Heart right ventricle (tissue), 16 donors: ENCODE data around the gene OLFM3. TPM values are rescaled to one million over a fixed set of nuclear protein-coding genes. Genes with fewer than 3 reads are reported as not detected.

Source experiments
- ATAC-seq, 8 donors: fragments of 200-7000 bp; cut with Tn5 transposase; one replicate each; pipeline ENCODE4 v1.9.1; 2020; ENCODE audit warnings: mild to moderate bottlenecking in 8 of 8, moderate library complexity in 8 of 8, moderate number of reproducible peaks in 1 of 8
- DNase-seq, 2 donors: peaks; one replicate each; pipeline ENCODE4 v3.0.0-alpha.2; 2020
- H3K27ac ChIP-seq, 10 donors: fragments of 200-600 bp; sonication (generic) in 2 of 10; one replicate each; pipeline versions ENCODE4 v1.5.0 to v1.8.0; 2020 to 2022; ENCODE audit warnings: mild to moderate bottlenecking in 3 of 10
- H3K27me3 ChIP-seq, 7 donors: fragments of 200-600 bp; one replicate each; pipeline ENCODE4 v1.8.0; 2021 to 2022; ENCODE audit warnings: mild to moderate bottlenecking in 2 of 7
- H3K36me3 ChIP-seq, 9 donors: fragments of 200-600 bp; sonication (generic) in 1 of 9; one replicate each; pipeline versions ENCODE4 v1.5.0 to v1.8.0; 2020 to 2022; ENCODE audit warnings: mild to moderate bottlenecking in 2 of 9
- H3K4me1 ChIP-seq, 9 donors: fragments of 200-600 bp; sonication (generic) in 1 of 9; one replicate each; pipeline versions ENCODE4 v1.5.0 to v1.8.0; 2020 to 2022; ENCODE audit warnings: mild to moderate bottlenecking in 4 of 9
- H3K4me3 ChIP-seq, 10 donors: fragments of 200-600 bp; sonication (generic) in 2 of 10; one replicate each; pipeline versions ENCODE4 v1.5.0 to v1.8.0; 2020 to 2022; ENCODE audit warnings: mild to moderate bottlenecking in 7 of 10, moderate library complexity in 2 of 10
- H3K9me3 ChIP-seq, 11 donors: fragments of 200-600 bp in 10 of 11; sonication (generic) in 2 of 11; one replicate each; pipeline versions ENCODE4 v1.5.0 to v1.8.0; 2013 to 2022; ENCODE audit warnings: mild to moderate bottlenecking in 2 of 11, control low read depth in 1 of 11, moderate library complexity in 1 of 11
- WGBS, 2 donors: extraction: QIAGEN DNeasy Blood & Tissue Kit; methylation state at CpG; one replicate each; pipeline ENCODE4 v1.1.7; 2013; ENCODE audit warnings: inconsistent platforms in 1 of 2; 5-methylcytosine and 5-hydroxymethylcytosine counted together
- intact Hi-C, 10 donors: fragments of 100-400 bp; cut with DNase I; formaldehyde crosslinking; loops; one replicate each; pipeline versions ENCODE4 v1.11.1 to v1.14.2; 2022
- polyA plus RNA-seq, 2 donors: library from polyadenylated mRNA; stranded (reverse); fragments of 200-250 nt; gene quantifications; one replicate each; pipeline ENCODE4 v1.2.3, GENCODE V29; 2013
- total RNA-seq, 10 donors: library from RNA; stranded (reverse); fragmentation: NEBNext Ultra II Directional in 3 of 10; extraction: Animal tissue kit (Norgen Biotek cat#: 25700) in 3 of 10; gene quantifications; one replicate each; pipeline versions ENCODE4 v1.2.1 to v1.2.4, GENCODE V29; 2021 to 2023
- TF ChIP-seq, protein P1 (sequence below), 9 donors: fragments of 200-600 bp; sonication (generic) in 2 of 9; IDR thresholded peaks; one replicate each; pipeline versions ENCODE4 v1.5.0 to v1.8.0; 2021 to 2022; ENCODE audit warnings: antibody characterized with exemption in 9 of 9, mild to moderate bottlenecking in 5 of 9, moderate library complexity in 1 of 9
- donor health status: Arrhythmogenic right ventricular cardiomyopathy.
- donor health status: ischemic (EF 13 %, LVEDD 7.1; RV severe dilation, severe dysfunction).
- donor health status: healthy with polysubstance abuse.
- donor health status: DM: no; HTN: yes; CAD: no.
- donor health status: DM: no; HTN: no; CAD: no.
- donor health status: ischemic (EF 25% LVEDD 6.9; RV normal size, moderate dysfunction).
- donor health status: ischemic (EF 25% LVEDD 5.7; RV mildly dilated, moderate dysfunction).
- donor health status: healthy.
- donor health status: DM: yes; HTN: yes; CAD: no.
- donor health status: Ischemic cardiomyopathy.
- donor health status: ischemic (EF 35%, LVEDD 5.7; RV mildly dilated, moderate dysfunction).
- donor health status: nonischemic (EF 11% LVEDD 7.7; RV severe dilation, severe dysfunction).
- donor health status: DM: yes; HTN: yes; CAD: no.
- donor health status: PGD.
- donor health status: ischemic (EF 29% LVEDD 5.4; RV normal size, mild dysfunction).
- donor health status: nonischemic (EF 23%, LVEDD 6.1; RV moderate dilation, normal function).

The OLFM3 gene
- total and polyA plus RNA-seq, 12 donors = 0.12 TPM; not detected in 11

DNA sequence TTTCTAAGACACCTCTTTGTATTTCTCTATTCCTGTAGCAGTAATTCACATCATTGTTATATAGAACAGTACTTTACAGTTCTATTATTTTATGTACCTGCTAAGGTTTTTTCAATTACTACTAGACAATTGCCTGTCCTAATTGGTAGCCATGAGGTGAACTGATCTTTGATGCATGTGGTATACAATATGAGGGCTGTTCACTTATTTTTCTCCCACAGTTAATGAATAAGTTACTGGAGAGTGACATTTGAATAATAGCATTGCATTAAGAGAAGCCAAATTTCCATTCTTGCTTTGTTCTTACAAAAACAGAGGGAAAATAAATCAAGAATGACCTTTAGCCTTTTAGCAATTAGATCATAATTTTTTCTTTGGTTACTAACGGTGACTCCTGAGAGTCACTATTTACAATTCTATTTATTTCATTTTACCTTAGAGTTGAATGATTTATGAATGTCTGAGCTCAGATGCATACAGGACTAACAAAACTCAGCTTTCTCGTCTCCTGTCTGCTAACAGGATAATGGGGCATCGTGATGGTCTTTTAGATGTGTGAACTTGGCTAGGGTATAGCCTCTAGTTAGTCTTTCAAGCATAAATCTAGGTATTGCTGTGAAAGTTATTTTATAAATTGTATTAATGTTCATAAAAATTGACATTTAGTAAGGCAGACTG lies 54.1 kb downstream of the OLFM3 start:
- H3K36me3 ChIP-seq = no peaks in the 10 kb centered on the region
- no peaks in the 10 kb centered on the region for H3K27me3 ChIP-seq
- no peaks in the 10 kb centered on the region for H3K9me3 ChIP-seq
- intact Hi-C loops = no loop called here
- WGBS, 2 donors = 66 to 79% methylated on average over 3 of the region's 3 CpGs
- H3K4me3 ChIP-seq = no peak overlapping the region
- no peak overlapping the region for H3K27ac ChIP-seq
- TF ChIP-seq, protein P1, sequence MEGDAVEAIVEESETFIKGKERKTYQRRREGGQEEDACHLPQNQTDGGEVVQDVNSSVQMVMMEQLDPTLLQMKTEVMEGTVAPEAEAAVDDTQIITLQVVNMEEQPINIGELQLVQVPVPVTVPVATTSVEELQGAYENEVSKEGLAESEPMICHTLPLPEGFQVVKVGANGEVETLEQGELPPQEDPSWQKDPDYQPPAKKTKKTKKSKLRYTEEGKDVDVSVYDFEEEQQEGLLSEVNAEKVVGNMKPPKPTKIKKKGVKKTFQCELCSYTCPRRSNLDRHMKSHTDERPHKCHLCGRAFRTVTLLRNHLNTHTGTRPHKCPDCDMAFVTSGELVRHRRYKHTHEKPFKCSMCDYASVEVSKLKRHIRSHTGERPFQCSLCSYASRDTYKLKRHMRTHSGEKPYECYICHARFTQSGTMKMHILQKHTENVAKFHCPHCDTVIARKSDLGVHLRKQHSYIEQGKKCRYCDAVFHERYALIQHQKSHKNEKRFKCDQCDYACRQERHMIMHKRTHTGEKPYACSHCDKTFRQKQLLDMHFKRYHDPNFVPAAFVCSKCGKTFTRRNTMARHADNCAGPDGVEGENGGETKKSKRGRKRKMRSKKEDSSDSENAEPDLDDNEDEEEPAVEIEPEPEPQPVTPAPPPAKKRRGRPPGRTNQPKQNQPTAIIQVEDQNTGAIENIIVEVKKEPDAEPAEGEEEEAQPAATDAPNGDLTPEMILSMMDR (IDR thresholded peaks at IDR 0.05) = no peak
- DNase-seq (no peak), ATAC-seq (no peak)
- H3K4me1 ChIP-seq = no peaks in the 10 kb centered on the region

DNA sequence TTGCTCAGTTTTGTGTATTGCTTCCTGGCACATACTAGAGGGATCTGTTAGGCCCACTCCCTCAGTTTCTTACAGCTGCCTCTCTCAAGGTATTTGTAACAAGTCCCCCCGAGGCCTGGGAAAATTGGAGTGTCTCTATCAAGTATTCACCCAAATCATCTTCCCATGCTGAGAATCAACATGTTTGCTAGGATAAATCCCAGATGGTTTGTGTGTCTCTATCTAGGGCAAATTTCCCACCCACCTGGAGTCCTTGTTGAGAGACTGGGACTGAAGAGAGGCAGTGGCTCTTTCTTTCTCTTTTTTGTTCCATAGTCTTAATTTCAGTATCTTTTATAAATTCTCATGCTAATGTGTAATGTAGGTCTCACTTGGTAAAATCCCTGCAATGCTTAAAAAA lies 58.0 kb downstream of the OLFM3 start:
- Histone ChIP-seq H3K9me3 (no peaks in the 10 kb centered on the region), H3K27me3 (no peaks in the 10 kb centered on the region), H3K27ac (no peak overlapping the region), H3K36me3 (no peaks in the 10 kb centered on the region), H3K4me3 (no peak overlapping the region), H3K4me1 (no peaks in the 10 kb centered on the region)
- intact Hi-C loops = no loop called here
- TF ChIP-seq, protein P1 (IDR thresholded peaks at IDR 0.05) = no peak
- ATAC-seq (no peak), DNase-seq (no peak)
- WGBS, 2 donors = 23 to 63% methylated on average over 1 of the region's 1 CpG

DNA sequence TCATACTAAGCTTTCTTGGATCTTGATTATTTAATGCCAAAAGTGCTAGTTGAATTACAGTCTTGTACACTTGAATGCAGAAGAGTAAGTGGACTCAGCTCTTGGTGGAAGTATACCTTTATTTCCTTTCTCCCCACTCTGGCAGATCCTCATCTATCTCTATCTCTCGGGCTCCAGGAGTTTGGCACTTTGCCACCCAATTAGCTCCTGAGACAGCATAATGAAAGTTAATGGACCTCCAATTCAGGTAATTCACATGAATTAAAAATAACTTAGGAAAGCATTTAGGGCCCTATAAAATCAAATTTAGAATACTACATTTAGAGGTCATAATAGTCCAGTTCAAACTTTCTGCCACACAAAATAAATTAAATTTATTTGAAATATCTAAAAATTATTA lies 67.4 kb downstream of the OLFM3 start:
- TF ChIP-seq, protein P1 (IDR thresholded peaks at IDR 0.05) = no peak
- no peak for ATAC-seq
- Histone ChIP-seq H3K9me3 (no peaks in the 10 kb centered on the region), H3K27me3 (no peaks in the 10 kb centered on the region), H3K4me1 (no peaks in the 10 kb centered on the region), H3K4me3 (no peak overlapping the region), H3K36me3 (no peaks in the 10 kb centered on the region), H3K27ac (no peak overlapping the region)
- 17 to 22% methylated on average over 1 of the region's 1 CpG for WGBS, 2 donors
- intact Hi-C loops = no loop called here
- DNase-seq = no peak

DNA sequence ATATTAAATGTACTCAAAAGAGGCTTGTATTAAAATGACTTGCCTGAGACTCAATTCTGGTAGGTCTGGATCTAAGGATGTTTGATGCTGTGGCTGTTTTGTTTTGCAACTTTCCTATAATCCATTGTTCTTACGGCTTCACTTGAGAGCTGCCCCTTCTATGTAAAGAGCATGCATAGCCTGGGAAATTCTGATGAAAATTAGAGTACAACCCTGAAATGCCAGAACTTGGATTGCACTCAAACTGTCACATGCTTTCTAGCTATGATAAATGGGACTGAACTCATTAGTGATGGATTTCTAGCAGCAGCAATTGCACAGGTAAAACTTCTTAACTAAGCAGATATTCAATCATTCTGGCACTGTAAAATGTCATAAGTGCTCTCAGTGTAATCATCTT lies 67.9 kb downstream of the OLFM3 start:
- DNase-seq = no peak
- H3K36me3 ChIP-seq = no peaks in the 10 kb centered on the region
- no peaks in the 10 kb centered on the region for H3K4me1 ChIP-seq
- intact Hi-C loops = no loop called here
- no peak overlapping the region for H3K27ac ChIP-seq
- H3K4me3 ChIP-seq = no peak overlapping the region
- no peaks in the 10 kb centered on the region for H3K27me3 ChIP-seq
- WGBS, 2 donors = 90 to 91% methylated on average over 1 of the region's 1 CpG
- no peaks in the 10 kb centered on the region for H3K9me3 ChIP-seq
- TF ChIP-seq, protein P1 (IDR thresholded peaks at IDR 0.05) = no peak
- ATAC-seq = no peak
